Epithelial cell of proximal tubule (primary cell): ENCODE results near the gene FLNB. TPM values are rescaled to one million over a fixed set of nuclear protein-coding genes. Genes with fewer than 3 reads are reported as not detected.

Experiments used
- DNase-seq: peaks from one replicate; pipeline ENCODE4 v3.0.0-alpha.2; 2011; ENCODE audit warnings: low read depth
- H3K4me3 ChIP-seq: 2 replicates; pipeline ENCODE4 v1.5.1; 2011; ENCODE audit warnings: low read depth, mild to moderate bottlenecking, low read length
- total RNA-seq: library from RNA; depleted of rRNA; stranded (reverse); fragments of >200 nt; gene quantifications from 2 replicates; pipeline ENCODE4 v1.2.3, GENCODE V29; 2015
- TF ChIP-seq, protein P1 (sequence below): conservative IDR thresholded peaks from 2 replicates; pipeline ENCODE4 v1.5.1; 2012; ENCODE audit warnings: low read depth, mild to moderate bottlenecking, low read length

The FLNB gene
- total RNA-seq, 1 donor from 2014 or later = 223 TPM

DNA sequence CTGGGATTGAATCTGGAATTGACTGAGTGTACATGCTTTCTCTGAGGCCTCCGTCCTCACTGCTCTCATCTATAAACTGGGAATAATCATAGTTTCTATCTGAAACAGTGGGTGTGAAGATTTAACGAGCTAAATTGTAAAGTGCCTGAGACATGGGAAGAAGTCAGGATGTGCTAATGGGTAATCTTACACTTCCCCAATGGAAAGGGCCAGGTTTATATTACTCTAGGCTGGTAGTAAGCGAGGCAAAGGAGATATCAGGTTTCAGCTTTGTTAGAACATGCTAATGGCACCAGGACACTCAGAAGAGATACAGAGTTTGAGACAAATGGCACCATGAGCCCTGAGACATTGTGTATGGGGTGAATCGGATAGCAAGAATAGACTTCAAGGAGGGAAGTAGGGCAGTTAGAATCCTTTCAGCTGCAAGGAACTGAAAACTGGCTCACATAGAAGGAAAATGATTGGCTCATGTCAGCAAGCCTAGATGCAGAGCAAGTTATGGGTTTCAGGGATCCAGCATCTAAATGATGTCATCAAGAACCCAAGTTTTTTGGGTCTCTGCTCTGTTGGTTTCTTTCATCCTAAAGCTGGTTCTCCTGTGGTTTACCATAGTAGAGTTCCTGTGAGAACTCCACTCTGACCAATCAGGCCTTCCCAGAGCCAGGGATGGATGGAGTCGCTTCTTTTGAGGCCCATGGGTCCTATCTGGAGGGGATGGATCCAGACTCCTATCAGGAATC lies 21.8 kb downstream of the FLNB start:
- TF ChIP-seq, protein P1, sequence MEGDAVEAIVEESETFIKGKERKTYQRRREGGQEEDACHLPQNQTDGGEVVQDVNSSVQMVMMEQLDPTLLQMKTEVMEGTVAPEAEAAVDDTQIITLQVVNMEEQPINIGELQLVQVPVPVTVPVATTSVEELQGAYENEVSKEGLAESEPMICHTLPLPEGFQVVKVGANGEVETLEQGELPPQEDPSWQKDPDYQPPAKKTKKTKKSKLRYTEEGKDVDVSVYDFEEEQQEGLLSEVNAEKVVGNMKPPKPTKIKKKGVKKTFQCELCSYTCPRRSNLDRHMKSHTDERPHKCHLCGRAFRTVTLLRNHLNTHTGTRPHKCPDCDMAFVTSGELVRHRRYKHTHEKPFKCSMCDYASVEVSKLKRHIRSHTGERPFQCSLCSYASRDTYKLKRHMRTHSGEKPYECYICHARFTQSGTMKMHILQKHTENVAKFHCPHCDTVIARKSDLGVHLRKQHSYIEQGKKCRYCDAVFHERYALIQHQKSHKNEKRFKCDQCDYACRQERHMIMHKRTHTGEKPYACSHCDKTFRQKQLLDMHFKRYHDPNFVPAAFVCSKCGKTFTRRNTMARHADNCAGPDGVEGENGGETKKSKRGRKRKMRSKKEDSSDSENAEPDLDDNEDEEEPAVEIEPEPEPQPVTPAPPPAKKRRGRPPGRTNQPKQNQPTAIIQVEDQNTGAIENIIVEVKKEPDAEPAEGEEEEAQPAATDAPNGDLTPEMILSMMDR = no peak

DNA sequence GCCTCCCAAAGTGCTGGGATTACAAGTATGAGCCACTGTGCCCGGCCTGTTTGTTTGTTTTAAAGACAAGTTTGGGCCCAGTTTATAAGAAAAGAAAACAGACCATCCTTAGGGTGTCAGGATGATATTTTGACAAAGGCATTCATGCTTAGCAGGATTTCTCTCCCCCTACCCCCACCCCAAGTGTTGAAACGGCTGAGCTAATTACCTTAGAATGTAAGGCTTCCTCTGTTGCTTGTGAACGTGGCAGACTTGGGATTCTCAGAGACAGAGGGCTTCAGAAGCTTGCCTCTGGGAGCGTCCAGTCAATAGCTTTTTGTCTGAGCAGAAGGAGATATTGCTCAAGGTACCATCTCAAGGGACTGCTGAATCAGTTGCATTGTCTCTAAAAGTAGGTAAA lies 24.0 kb downstream of the FLNB start:
- TF ChIP-seq, protein P1 = no peak
- no peak for DNase-seq
- no peak overlapping the region for H3K4me3 ChIP-seq

More for the DNA sequence above, 21.8 kb downstream of the FLNB start:
- no peak overlapping the region for H3K4me3 ChIP-seq
- DNase-seq = no peak

DNA sequence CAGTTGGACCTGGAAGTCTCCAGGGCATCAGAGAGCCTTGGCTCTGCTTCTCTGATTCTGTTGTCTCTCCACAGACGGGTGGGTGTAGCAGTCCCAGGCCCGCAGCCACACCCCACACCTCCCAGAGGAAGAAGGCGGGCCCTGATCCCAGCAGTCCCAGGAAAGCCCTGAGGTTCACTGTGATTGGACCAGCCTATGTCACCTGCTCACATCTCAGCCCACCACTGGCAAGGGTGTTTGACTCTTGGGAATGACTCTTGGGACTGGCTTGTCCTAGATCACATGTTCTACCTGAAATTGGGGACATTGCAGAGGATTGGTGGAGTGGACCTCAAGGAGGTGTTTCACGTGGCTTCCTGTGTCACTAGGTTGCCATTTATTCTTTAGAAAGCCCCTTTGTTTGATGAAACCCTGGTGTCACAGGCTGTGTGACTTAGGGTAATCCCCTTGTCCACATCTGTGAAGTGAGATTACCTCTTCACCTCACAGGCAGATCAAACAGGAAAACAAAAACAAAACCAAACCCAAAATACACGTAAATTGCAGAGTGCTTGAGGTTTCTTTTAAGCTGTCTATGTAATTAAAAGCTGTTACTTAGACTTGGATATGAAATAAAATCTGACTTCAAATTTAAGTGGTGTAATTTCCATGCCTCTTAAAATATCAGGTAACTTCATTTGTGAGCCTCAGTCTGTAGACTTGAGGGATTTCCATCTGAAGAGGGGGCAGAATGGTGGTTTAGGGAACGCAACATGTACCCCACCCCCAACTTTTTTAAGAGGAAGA lies 26.7 kb downstream of the FLNB start:
- TF ChIP-seq, protein P1 = no peak

DNA sequence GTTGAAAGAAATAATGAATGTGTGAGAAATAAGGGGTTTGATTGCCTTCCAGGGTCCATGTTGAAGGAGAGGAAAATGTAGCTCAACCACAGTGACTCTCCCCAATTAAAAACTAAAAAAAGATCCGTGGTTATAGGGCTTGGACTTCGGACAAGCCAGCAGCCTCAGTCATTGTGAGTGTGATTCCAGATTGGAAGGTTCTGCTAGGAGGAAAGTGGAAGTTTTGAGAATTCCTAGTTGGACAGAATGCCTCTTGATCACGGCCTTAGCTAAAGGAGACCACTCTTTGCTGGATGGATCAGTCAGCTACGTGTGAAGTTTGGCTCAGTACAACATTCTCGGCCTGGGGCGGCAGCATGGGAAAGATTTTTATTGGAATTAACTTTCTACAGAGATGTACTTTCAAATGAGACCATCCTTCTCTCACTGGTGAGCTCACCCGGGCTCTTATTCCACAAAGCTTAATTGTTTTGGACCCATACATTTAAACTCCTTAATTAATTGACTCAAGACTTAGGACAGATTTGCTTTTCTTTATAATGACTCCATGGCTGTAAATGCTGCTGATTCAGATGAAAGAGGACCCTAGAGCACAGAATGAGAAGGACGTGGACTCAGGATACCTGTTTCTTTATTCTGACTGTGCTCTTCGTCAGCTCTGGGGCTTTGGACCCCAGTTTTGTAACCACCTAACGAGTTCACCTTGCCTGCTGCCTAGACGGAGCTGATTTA lies 27.5 kb downstream of the FLNB start:
- H3K4me3 ChIP-seq = no peak overlapping the region
- TF ChIP-seq, protein P1 = no peak
- DNase-seq = no peak

More for the DNA sequence above, 26.7 kb downstream of the FLNB start:
- H3K4me3 ChIP-seq = no peak overlapping the region
- DNase-seq = no peak

DNA sequence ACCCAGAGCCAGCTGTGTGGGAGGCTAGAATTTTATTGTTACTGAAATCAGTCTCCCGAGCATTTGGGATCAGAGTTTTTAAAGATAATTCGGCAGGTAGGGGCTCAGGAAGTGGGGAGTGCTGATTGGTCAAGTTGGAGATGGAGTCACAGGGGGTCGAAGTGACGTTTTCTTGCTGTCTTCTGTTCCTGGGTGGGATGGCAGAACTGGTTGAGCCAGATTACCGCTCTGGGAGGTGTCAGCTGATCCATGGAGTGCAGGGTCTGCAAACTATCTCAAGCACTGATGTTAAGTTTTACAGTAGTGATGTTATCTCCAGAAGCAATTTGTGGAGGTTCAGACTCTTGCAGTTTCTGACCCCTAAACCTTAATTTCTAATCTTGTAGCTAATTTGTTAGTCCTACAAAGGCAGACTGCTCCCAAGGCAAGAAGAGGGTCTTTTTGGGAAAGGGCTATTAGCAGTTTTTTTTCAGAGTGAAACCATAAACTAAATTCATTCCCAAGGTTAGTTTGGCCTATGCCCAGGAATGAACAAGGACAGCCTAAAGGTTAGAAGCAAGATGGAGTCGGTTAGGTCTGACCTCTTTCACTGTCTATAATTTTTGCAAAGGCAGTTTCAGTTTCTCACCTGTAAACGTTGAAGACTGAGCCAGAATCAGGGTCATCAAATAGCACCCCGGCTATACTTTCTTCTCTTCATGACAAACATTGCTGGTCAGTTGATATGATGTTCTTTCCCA lies 28.2 kb downstream of the FLNB start:
- DNase-seq = no peak
- no peak overlapping the region for H3K4me3 ChIP-seq
- TF ChIP-seq, protein P1 = no peak

DNA sequence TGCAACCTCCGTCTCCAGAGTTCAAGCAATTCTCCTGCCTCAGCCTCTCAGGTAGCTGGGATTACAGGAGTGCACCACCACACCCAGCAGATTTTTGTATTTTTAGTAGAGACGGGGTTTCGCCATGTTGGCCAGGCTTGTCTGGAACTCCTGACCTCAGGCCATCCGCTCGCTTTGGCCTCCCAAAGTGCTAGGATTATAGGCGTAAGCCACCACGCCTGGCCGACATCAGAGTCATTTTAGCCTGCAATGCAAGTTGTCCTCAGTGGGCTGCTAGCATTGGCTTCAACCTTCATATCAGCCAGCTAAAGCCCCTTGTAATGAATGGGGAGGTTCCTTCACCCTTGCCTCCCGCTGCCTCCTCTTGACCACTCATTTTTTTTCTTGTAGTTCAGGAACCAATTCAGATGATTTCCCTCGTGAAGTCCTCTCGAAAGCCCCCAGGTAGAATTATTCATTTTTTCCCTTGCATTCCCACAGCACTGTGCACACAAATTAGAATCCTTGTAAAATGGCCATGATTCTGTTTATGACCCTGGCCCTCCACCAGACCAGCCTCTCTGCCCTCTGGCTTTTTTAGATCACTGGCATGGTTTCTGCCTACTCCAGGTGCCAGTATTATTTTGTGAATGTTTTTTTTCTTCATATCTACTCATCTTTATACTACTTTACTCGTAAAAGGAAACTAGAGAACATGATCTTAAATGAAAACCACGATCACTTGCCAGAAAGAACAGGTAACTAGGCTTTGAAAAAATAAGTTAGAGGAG lies 29.1 kb downstream of the FLNB start:
- DNase-seq = no peak
- TF ChIP-seq, protein P1 = no peak
- no peak overlapping the region for H3K4me3 ChIP-seq
